GM21619 (cell line): ENCODE measurements around the gene BMAL2.

Source experiments
- ATAC-seq: cut with Tn5 transposase; IDR thresholded peaks from one replicate; pipeline ENCODE4 v1.9.1; 2021; ENCODE audit not compliant: unreplicated experiment

Gene BMAL2

DNA sequence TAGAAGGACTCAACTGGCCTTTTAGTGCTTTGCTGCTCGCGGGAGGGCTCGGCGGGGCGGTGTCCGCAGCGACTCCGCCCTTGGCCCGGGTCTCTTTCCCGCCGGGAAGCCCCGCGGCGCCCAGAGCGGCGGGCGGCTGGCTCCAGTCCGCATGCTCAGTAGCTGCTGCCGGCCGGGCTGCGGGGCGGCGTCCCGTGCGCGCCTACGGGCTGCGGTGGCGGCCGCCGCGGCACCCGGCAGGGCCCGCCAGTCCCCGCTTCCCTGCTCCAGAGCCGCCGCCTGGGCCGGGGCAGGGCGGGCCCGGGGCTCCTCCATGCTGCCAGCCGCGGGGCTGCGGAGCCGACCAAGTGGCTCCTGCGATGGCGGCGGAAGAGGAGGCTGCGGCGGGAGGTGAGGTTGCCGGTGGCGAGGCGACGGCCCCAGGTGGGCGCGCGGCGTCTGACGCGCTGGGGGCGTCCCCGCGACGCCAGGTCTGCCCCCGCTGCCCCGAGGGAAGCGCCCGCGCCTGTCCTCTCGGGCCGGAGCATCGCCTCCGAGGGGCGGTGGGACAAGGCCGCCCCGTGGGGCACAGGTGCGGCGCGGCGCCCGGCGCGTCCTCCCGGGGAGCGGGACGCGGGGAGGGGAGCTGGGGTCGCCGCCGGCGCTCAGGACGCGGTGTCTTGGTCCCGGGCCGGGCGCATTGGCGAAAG is at the start of gene BMAL2:
BMAL2 (plus strand) TSS at position 123 of the 689 bp plus-strand sequence; CDS start at position 360, 237 bp downstream.
- ATAC-seq: peak; percentile 31

DNA sequence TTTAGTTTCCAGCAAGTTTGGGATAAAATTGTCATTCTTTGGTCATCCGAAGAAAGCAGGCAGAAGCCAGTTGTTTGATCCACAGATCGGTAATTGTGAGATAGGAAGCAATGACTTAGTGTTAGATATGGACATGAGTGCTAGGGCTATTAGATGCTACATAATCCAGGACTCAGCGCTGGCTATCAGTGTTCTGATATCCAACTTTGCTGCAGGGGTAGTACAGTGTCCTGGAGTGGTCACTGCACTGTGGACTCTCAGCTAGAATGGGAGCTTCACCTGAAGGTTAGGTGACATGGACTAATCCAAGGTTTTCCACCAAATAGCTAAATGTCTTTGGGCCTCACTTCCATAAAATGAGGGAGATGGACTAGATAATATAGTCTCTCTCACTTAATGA is 48.6 kb upstream of the BMAL2 start:
- no peak for ATAC-seq

- peak; percentile 59 for ATAC-seq
These were observed 47.9 kb upstream of the BMAL2 start for GRCh38 chr12:27284751-27285150.

- ATAC-seq: no peak
These were observed 47.2 kb upstream of the BMAL2 start for GRCh38 chr12:27285403-27285802.

DNA sequence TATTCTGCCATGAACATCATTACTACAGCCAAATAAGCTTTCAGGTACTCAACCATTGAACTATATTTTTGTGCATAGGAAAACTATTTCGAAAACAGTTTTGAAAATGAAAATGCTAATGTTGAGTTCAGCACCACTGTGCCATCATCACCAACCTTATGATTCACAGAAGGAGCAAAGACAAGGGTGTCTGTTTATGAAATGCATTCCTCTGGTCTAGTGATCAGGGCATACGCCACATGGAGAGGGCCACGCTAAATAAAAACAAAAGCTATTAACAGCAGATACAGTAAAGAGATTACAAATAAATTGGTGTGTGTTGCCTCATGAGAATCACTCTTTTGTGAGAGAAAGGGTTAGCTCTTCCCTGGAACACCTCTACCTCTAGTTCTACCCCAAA is 43.2 kb upstream of the BMAL2 start:
- no peak for ATAC-seq

- no peak for ATAC-seq
These were observed 42.0 kb upstream of the BMAL2 start for GRCh38 chr12:27290501-27291168.

DNA sequence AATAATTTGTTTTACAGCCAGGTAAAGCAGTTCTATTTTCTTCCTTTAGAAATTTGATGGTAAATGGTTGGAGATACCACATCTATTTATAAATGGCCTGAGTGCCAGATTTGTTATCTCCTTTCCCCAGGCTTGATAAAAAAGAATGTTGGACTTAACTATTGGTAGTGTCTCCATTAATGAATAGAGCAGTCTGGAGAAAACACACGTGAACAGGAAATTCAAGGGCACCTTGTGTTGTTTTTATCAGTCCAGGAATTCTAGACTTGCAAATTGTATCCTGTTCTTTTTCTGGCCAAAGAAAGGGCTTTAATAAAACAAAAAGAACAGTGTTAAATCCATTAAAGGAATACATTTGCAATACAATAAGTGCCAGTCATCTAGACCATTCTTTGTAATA is 40.8 kb upstream of the BMAL2 start:
- no peak for ATAC-seq

GRCh38 chr12:27292718-27293117 is 39.9 kb upstream of the BMAL2 start:
- no peak for ATAC-seq

DNA sequence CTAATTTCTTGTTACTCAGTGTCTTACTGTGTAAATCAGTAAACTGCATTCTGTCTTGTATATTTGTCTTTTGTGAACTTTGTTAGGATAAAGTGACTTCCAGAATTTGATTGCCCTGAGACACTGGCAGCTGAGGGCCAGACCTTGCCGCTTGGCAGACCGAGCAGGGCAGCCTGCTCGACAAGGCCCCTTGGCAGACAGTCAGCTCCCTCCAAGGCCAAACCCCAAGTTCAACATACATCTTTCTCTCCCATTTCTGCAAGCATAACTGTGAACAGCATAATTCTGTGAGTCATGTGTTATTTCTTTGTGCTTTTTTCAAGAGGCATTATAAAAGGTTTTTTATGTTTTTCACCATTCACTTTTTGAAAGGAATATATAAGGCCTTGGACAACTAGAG is 39.2 kb upstream of the BMAL2 start:
- ATAC-seq: no peak

- ATAC-seq: no peak
These were observed 36.0 kb upstream of the BMAL2 start for GRCh38 chr12:27296674-27297073.

DNA sequence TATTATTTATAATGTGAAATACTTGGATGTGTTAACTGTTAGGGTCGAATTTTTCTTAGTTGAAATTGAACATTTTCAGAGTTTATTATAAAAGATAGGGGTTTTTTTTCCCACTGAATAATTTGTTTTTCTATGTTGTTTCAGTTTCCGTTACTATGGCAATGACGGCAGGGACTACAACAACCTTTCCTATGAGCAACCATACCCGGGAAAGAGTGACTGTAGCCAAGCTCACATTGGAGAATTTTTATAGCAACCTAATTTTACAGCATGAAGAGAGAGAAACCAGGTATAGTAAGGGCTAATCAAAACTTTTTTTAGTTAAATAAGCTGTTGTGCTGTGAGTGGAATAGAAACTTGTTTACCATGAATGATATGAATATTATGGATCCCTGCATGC is 35.1 kb upstream of the BMAL2 start:
- no peak for ATAC-seq

GRCh38 chr12:27299102-27299501 is 33.5 kb upstream of the BMAL2 start:
- no peak for ATAC-seq

GRCh38 chr12:27300226-27300625 is 32.4 kb upstream of the BMAL2 start:
- ATAC-seq: no peak

DNA sequence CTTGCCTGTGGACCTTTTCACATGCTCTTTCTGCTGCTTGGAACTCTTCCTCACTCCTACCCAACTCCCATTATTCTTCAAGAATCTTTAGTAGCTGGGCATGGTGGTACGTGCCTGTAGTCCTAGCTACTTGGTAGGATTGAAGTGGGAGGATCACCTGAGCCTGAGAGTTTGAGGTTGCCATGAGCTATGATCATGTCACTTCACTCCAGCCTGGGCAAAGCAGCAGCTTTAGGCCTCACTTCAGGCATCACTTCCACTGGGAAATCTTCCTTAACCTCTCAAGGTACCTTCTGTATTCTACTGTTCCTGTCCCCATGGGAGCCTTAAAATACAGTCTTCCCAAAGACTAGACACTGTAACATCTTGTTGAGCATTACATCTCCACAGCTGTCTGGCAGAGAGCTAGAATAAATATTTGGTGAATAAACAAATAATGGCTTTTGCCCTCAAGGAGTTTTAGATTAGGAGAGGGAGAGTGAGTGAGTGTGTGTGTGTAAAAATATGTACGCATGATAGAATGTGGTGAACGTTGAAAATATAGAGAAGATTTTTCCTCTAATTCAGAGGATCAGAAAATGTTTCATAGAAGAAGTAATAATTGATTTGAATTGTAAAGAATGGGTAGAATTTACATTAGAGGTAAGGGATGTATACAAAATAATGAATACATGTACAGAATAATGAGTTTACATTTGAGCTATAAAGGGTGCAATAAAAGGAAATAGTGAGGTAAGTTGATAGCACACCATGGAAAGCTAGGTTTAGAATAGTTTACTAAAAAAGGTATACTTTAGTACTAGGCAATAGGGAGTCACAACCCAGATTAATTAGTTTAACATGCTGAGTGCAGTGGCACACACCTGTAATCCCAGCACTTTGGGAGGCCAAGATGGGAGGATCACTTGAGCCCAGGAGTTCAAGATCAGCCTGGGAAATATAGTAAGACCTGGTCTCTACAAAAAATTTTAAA is 29.2 kb upstream of the BMAL2 start:
- ATAC-seq: no peak

DNA sequence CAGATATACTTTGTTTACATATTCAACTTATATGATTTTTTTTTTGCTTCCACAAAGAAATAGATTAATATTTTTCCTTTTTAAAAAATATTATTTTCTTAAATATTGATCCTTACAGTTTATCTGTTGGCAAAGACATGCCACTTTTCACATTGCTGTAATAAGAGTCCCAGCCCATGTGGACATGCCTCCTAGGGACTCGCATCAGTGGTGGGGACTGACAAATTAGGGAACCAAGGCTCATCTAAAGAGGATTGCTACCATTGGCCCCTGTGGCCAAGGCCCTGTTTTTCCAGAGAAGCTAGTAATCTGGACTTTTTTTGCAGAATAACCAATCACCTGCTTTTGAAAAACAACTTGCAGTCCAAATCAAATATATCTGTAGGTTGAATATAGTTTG is 27.8 kb upstream of the BMAL2 start:
- ATAC-seq: no peak

- no peak for ATAC-seq
These were observed 26.8 kb upstream of the BMAL2 start for GRCh38 chr12:27305673-27306456.

DNA sequence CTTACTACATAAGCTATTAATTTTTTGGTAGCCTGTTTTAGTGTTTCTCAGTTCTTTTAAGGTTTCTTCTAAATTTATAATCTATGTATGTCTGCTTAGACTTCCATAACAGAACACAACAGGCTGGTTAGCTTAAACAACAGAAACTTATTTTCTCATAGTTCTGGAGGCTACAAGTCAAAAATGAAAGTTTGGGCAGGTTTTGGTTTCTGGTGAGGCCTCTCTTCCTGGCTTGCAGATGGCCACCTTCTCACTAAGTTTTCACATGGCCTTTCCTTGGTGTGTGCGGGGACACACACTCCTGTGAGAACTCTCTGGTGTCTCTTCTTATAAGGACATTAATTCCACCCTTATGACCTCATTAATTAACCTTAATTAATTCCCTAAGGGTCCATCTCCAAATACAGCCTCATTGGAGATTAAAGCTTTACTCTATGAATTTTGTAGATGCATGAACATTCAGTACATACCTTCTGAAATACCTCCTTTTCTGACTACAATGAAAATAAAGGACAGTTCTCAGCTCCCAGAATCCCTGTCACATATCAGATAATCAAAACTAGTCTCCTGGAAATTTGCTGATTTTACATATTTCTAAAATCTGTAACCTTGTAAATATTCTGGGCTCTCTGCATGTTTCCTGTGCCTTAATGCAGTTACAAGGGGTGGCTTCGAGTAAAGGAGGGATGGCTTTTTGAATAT is 23.2 kb upstream of the BMAL2 start:
- no peak for ATAC-seq

DNA sequence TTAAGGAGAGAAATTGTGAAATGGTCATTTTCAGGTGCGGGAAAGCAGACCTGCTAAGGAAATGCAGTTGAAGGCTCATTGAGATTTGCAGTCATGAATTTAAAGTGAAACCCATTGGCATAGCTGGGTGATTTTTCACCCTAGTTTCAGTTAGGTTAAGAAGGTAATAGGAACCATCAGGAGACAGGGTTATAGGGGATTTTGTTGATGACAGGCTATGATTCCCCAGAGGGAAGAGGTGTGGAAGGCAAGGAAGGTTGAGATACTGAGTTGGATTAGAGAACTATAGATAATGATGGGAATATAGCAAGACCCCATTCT is 22.7 kb upstream of the BMAL2 start:
- no peak for ATAC-seq

DNA sequence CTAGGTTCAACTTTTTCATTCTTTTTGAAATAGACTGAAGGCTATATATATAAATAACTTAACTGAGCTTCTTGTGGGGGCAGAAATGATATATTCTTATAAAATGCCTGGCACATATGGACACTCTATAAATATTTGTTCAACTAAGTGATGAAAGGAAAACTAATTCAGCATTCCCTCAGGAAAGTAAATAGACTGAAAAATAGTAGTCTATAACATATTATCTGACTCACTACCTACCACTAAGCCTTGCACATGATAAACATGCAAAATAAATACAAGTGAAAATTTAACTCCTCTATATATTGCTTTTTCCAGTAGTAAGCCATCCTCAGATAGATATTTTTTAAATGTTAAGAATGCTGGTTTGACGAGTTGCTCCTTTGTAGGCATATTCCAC is 15.7 kb upstream of the BMAL2 start:
- no peak for ATAC-seq

GRCh38 chr12:27319409-27319808 is 13.2 kb upstream of the BMAL2 start:
- no peak for ATAC-seq
